Esophagus muscularis mucosa (tissue), 4 donors: ENCODE measurements around the gene RELB.

Experiments
- EP300 ChIP-seq: sonication (generic); formaldehyde crosslinking; IDR thresholded peaks from one replicate; pipeline ENCODE4 v1.6.1; 2017; ENCODE audit warnings: antibody characterized with exemption
- POLR2A ChIP-seq: fragments of 450-650 bp; IDR thresholded peaks from one replicate; pipeline ENCODE4 v1.6.1; 2017; ENCODE audit warnings: antibody characterized with exemption, moderate library complexity, mild to moderate bottlenecking, low read depth
- POLR2AphosphoS5 ChIP-seq, 2 donors: sonication (generic); formaldehyde crosslinking; IDR thresholded peaks; one replicate each; pipeline ENCODE4 v1.6.1; 2017; ENCODE audit warnings: antibody characterized with exemption in 2 of 2
- TF ChIP-seq, protein P1 (sequence below), 3 experiments: fragments of 200-600 bp in 2 of 3; fragments of 450-650 bp in 1 of 3; sonication (generic) in 2 of 3; IDR thresholded peaks; one replicate each; pipeline ENCODE4 v1.5.1; 2017 to 2019; ENCODE audit warnings: antibody characterized with exemption in 3 of 3, mild to moderate bottlenecking in 2 of 3, moderate library complexity in 1 of 3

DNA sequence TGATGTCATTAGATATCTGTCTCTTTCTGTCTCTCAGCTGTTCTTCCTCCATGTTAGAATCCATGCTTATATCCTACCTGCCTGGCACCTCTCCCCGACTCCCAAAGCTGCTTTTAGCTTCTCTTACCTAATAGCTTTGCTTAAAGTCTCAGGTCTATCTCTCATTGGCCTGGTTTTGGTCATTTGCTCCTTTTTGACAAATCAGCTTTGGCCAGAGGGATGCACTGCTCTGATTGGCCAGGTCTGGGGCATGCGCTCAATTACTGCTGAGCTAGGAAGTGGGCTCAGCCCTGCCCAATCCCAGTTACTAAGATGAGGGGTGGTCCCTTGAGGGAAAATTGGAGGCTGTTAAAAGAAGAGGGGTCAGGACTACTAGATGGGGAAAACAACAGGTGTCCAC is 26.1 kb downstream of the RELB start:
- TF ChIP-seq, protein P1, sequence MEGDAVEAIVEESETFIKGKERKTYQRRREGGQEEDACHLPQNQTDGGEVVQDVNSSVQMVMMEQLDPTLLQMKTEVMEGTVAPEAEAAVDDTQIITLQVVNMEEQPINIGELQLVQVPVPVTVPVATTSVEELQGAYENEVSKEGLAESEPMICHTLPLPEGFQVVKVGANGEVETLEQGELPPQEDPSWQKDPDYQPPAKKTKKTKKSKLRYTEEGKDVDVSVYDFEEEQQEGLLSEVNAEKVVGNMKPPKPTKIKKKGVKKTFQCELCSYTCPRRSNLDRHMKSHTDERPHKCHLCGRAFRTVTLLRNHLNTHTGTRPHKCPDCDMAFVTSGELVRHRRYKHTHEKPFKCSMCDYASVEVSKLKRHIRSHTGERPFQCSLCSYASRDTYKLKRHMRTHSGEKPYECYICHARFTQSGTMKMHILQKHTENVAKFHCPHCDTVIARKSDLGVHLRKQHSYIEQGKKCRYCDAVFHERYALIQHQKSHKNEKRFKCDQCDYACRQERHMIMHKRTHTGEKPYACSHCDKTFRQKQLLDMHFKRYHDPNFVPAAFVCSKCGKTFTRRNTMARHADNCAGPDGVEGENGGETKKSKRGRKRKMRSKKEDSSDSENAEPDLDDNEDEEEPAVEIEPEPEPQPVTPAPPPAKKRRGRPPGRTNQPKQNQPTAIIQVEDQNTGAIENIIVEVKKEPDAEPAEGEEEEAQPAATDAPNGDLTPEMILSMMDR (IDR thresholded peaks at IDR 0.05), result no peak
- TF ChIP-seq POLR2A (no peak), POLR2AphosphoS5 (IDR thresholded peaks at IDR 0.05) (no peak), EP300 (no peak)
